ENCODE measurements around the gene ARNT2. TPM values are rescaled to one million over a fixed set of nuclear protein-coding genes. Genes with fewer than 3 reads are reported as not detected.

Gene ARNT2
- total and polyA plus RNA-seq, 2 experiments from 2014 or later: 4.6 to 11.6 TPM

DNA sequence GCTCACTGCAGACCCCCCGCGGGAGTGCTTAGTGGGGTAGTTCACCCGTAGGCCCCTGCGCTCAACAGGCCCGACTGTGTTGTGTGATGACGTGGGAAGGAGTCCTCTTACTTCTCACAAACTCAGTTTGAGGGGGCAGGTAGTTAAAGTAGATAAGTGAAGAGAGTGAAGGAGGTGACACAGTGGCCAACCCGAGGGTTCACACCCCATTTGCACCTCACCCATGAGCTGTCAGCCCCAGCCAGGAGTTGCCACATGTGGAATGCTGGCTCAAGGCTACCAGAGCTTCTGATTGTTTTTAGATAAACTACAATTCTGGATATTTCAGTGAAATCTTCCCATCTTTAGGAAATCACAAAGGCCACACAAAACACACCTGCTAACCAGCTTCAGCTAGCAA, 226.8 kb downstream of the ARNT2 start:
- no peaks in the 10 kb centered on the region for H3K36me3 ChIP-seq (ENCODE audit: insufficient read depth)
- no peak overlapping the region for H2AFZ ChIP-seq
- H3F3A ChIP-seq (replicated peaks; ENCODE audit: low read depth): no peaks in the 10 kb centered on the region
- H3K79me2 ChIP-seq (replicated peaks; ENCODE audit: insufficient read depth): no peaks in the 10 kb centered on the region
- TF ChIP-seq EZH2 (IDR thresholded peaks at IDR 0.05; ENCODE audit: low read depth, unreplicated experiment) (no peak), STAT1 (IDR thresholded peaks at IDR 0.05; ENCODE audit: unreplicated experiment) (no peak), JUNB (IDR thresholded peaks at IDR 0.05; ENCODE audit: unreplicated experiment) (no peak), ZNF331 (CRISPR knock-in tag; IDR thresholded peaks at IDR 0.05; ENCODE audit: low read depth) (no peak), ZNF114 (CRISPR knock-in tag; IDR thresholded peaks at IDR 0.05) (no peak), POLR2AphosphoS5 (IDR thresholded peaks at IDR 0.05; ENCODE audit: low read depth) (no peak), EZH2phosphoT487 (IDR thresholded peaks at IDR 0.05; ENCODE audit: unreplicated experiment) (no peak)
- TF ChIP-seq, protein P1, sequence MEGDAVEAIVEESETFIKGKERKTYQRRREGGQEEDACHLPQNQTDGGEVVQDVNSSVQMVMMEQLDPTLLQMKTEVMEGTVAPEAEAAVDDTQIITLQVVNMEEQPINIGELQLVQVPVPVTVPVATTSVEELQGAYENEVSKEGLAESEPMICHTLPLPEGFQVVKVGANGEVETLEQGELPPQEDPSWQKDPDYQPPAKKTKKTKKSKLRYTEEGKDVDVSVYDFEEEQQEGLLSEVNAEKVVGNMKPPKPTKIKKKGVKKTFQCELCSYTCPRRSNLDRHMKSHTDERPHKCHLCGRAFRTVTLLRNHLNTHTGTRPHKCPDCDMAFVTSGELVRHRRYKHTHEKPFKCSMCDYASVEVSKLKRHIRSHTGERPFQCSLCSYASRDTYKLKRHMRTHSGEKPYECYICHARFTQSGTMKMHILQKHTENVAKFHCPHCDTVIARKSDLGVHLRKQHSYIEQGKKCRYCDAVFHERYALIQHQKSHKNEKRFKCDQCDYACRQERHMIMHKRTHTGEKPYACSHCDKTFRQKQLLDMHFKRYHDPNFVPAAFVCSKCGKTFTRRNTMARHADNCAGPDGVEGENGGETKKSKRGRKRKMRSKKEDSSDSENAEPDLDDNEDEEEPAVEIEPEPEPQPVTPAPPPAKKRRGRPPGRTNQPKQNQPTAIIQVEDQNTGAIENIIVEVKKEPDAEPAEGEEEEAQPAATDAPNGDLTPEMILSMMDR (conservative IDR thresholded peaks at IDR 0.05; ENCODE audit: low read depth in 2 of 2): no peak
- TF ChIP-seq, protein P2, sequence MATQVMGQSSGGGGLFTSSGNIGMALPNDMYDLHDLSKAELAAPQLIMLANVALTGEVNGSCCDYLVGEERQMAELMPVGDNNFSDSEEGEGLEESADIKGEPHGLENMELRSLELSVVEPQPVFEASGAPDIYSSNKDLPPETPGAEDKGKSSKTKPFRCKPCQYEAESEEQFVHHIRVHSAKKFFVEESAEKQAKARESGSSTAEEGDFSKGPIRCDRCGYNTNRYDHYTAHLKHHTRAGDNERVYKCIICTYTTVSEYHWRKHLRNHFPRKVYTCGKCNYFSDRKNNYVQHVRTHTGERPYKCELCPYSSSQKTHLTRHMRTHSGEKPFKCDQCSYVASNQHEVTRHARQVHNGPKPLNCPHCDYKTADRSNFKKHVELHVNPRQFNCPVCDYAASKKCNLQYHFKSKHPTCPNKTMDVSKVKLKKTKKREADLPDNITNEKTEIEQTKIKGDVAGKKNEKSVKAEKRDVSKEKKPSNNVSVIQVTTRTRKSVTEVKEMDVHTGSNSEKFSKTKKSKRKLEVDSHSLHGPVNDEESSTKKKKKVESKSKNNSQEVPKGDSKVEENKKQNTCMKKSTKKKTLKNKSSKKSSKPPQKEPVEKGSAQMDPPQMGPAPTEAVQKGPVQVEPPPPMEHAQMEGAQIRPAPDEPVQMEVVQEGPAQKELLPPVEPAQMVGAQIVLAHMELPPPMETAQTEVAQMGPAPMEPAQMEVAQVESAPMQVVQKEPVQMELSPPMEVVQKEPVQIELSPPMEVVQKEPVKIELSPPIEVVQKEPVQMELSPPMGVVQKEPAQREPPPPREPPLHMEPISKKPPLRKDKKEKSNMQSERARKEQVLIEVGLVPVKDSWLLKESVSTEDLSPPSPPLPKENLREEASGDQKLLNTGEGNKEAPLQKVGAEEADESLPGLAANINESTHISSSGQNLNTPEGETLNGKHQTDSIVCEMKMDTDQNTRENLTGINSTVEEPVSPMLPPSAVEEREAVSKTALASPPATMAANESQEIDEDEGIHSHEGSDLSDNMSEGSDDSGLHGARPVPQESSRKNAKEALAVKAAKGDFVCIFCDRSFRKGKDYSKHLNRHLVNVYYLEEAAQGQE (IDR thresholded peaks at IDR 0.05; ENCODE audit: unreplicated experiment): no peak
- TF ChIP-seq, protein P3, sequence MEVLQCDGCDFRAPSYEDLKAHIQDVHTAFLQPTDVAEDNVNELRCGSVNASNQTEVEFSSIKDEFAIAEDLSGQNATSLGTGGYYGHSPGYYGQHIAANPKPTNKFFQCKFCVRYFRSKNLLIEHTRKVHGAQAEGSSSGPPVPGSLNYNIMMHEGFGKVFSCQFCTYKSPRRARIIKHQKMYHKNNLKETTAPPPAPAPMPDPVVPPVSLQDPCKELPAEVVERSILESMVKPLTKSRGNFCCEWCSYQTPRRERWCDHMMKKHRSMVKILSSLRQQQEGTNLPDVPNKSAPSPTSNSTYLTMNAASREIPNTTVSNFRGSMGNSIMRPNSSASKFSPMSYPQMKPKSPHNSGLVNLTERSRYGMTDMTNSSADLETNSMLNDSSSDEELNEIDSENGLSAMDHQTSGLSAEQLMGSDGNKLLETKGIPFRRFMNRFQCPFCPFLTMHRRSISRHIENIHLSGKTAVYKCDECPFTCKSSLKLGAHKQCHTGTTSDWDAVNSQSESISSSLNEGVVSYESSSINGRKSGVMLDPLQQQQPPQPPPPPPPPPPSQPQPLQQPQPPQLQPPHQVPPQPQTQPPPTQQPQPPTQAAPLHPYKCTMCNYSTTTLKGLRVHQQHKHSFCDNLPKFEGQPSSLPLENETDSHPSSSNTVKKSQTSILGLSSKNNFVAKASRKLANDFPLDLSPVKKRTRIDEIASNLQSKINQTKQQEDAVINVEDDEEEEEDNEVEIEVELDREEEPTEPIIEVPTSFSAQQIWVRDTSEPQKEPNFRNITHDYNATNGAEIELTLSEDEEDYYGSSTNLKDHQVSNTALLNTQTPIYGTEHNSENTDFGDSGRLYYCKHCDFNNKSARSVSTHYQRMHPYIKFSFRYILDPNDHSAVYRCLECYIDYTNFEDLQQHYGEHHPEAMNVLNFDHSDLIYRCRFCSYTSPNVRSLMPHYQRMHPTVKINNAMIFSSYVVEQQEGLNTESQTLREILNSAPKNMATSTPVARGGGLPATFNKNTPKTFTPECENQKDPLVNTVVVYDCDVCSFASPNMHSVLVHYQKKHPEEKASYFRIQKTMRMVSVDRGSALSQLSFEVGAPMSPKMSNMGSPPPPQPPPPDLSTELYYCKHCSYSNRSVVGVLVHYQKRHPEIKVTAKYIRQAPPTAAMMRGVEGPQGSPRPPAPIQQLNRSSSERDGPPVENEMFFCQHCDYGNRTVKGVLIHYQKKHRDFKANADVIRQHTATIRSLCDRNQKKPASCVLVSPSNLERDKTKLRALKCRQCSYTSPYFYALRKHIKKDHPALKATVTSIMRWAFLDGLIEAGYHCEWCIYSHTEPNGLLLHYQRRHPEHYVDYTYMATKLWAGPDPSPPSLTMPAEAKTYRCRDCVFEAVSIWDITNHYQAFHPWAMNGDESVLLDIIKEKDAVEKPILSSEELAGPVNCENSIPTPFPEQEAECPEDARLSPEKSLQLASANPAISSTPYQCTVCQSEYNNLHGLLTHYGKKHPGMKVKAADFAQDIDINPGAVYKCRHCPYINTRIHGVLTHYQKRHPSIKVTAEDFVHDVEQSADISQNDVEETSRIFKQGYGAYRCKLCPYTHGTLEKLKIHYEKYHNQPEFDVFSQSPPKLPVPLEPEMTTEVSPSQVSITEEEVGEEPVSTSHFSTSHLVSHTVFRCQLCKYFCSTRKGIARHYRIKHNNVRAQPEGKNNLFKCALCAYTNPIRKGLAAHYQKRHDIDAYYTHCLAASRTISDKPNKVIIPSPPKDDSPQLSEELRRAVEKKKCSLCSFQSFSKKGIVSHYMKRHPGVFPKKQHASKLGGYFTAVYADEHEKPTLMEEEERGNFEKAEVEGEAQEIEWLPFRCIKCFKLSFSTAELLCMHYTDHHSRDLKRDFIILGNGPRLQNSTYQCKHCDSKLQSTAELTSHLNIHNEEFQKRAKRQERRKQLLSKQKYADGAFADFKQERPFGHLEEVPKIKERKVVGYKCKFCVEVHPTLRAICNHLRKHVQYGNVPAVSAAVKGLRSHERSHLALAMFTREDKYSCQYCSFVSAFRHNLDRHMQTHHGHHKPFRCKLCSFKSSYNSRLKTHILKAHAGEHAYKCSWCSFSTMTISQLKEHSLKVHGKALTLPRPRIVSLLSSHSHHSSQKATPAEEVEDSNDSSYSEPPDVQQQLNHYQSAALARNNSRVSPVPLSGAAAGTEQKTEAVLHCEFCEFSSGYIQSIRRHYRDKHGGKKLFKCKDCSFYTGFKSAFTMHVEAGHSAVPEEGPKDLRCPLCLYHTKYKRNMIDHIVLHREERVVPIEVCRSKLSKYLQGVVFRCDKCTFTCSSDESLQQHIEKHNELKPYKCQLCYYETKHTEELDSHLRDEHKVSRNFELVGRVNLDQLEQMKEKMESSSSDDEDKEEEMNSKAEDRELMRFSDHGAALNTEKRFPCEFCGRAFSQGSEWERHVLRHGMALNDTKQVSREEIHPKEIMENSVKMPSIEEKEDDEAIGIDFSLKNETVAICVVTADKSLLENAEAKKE (CRISPR knock-in tag; IDR thresholded peaks at IDR 0.05): no peak
- TF ChIP-seq, protein P4, sequence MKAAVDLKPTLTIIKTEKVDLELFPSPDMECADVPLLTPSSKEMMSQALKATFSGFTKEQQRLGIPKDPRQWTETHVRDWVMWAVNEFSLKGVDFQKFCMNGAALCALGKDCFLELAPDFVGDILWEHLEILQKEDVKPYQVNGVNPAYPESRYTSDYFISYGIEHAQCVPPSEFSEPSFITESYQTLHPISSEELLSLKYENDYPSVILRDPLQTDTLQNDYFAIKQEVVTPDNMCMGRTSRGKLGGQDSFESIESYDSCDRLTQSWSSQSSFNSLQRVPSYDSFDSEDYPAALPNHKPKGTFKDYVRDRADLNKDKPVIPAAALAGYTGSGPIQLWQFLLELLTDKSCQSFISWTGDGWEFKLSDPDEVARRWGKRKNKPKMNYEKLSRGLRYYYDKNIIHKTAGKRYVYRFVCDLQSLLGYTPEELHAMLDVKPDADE (IDR thresholded peaks at IDR 0.05): no peak
- H3K27me3 ChIP-seq (ENCODE audit: insufficient read depth): no peaks in the 10 kb centered on the region
- H3K27me3 Mint-ChIP-seq (ENCODE audit: insufficient read depth, low read depth, poor library complexity): peaks cover 10% of the 10 kb centered on the region
- ATAC-seq: no peak
- no peaks in the 10 kb centered on the region for H3K4me1 ChIP-seq (ENCODE audit: insufficient read depth)
- H3K27ac ChIP-seq (ENCODE audit: low read depth): no peak overlapping the region
- no peaks in the 10 kb centered on the region for H4K20me1 ChIP-seq (replicated peaks; ENCODE audit: insufficient read depth)
- no peaks in the 10 kb centered on the region for H3K36me3 Mint-ChIP-seq (ENCODE audit: low read depth)
- H3K27ac Mint-ChIP-seq: no peak overlapping the region
- no peak for DNase-seq (ENCODE audit: low spot score)
- no peaks in the 10 kb centered on the region; the same call in 1 of the 2 replicates for H3K9me2 ChIP-seq (ENCODE audit: insufficient read depth)
- H3K4me3 ChIP-seq: no peak overlapping the region
- H3K4me3 Mint-ChIP-seq: no peak overlapping the region
- no peak overlapping the region for H3K4me2 ChIP-seq
- H3K9me3 Mint-ChIP-seq: no peaks in the 10 kb centered on the region
- H3K4me1 Mint-ChIP-seq: no peaks in the 10 kb centered on the region; the same call in 2 of the 3 replicates
